HTERT RPE-1 (cell line): ENCODE measurements around the gene STAT5B.

Experiments
- in situ Hi-C: fragments of 300-500 bp; cut with MboI; formaldehyde crosslinking; loops from 4 replicates; pipeline ENCODE4 v1.14.3; 2020; ENCODE audit warnings: low sequenced_read_pairs

Gene STAT5B

DNA sequence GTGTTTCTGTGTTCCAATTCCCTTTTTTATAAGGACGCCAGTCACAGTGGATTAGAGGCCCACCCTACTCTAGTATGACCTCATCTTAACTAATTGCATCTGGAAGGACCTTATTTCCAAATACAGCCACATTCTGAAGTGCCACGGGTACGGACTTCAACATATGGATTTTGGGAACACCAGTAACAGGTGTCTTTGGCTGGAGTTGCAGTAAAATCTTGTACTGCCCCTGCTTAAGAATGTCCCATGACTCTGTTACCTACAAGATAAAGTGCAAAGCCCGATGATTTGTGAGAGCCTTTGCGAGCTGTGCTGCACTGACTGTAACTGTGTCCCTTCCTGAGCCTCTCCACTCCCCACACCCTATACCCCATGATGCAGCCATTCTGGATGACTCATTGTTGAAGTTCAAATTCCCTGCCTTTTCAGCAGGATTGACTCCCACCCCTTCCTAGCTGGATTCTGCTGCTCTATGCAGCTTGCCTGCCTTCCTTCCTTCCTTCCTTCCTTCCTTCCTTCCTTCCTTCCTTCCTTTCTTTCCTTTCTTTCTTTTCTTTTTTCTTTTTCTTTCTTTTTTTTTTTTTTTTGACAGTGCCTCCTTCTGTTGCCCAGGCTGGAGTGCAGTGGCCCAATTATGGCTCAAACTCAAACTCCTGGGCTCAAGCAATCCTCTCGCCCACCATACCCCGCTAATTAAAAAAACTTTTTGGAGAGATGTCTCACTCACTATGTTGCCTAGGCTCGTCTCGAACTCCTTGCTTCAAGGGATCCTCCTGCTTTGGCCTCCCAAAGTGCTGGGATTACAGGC, 93.1 kb downstream of the STAT5B start:
- in situ Hi-C loops: no loop called here

GRCh38 chr17:42181851-42182207, 94.4 kb downstream of the STAT5B start:
- in situ Hi-C loops: no loop called here

- in situ Hi-C loops: no loop called here
Observed at GRCh38 chr17:42180922-42181850, 95.0 kb downstream of the STAT5B start, which contains the start of gene KCNH4. Gene KCNH4 (minus strand): TSS chr17:42181142. CDS start chr17:42180945, 197 bp downstream.

- in situ Hi-C loops: no loop called here
Observed at GRCh38 chr17:42180411-42180921, 95.7 kb downstream of the STAT5B start.

DNA sequence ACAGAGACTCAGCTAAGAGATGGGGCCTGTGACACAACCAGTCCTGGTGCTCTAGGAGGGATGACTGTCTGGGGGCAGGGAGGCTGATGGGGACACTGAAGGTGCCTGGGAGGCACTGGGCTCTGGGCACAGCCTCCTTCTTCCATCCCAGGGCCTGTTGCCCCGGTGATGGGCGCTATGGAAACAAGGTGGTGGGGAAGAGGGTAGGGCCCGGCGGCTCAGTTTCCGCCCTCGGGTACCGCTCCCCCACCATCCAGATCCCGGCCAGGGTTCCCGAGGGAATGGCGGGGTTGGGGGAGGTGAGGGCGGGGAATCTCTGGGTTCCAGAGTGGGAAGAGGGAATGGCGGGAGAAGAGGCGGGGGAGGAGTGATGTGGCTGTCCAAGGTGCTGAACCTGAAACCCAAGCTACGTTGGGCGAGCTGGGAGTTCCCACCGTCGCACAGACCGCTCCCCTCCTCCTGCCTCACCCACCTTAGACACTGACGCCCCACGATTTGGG, 96.2 kb downstream of the STAT5B start:
- in situ Hi-C loops: no loop called here

- in situ Hi-C loops: no loop called here
Observed at GRCh38 chr17:42179335-42179734, 96.9 kb downstream of the STAT5B start.

- in situ Hi-C loops: no loop called here
Observed at GRCh38 chr17:42178817-42179216, 97.4 kb downstream of the STAT5B start.

DNA sequence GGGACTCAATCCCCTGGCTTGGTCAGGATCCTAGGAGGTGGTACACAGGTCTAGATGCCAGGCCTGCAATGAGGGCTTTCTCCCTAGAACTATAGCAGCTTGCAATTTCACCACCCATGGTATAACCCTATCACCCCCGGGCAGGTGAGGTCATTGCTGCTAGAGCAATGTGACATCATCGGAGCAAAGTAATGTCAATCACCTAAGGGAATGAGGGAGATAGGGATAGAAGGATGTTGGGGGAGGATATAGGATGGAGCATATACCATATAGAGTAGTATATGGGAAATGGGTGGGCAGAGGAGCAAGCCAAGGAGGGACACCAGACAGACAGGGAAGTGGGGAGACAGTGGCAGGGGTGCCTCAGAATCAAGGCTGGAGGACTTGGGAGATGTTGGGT, 98.5 kb downstream of the STAT5B start:
- in situ Hi-C loops: no loop called here

- in situ Hi-C loops: no loop called here
Observed at GRCh38 chr17:42174126-42174783, 101.9 kb downstream of the STAT5B start.

GRCh38 chr17:42171831-42172230, 104.4 kb downstream of the STAT5B start:
- in situ Hi-C loops: no loop called here

GRCh38 chr17:42169351-42169750, 106.8 kb downstream of the STAT5B start:
- in situ Hi-C loops: no loop called here

DNA sequence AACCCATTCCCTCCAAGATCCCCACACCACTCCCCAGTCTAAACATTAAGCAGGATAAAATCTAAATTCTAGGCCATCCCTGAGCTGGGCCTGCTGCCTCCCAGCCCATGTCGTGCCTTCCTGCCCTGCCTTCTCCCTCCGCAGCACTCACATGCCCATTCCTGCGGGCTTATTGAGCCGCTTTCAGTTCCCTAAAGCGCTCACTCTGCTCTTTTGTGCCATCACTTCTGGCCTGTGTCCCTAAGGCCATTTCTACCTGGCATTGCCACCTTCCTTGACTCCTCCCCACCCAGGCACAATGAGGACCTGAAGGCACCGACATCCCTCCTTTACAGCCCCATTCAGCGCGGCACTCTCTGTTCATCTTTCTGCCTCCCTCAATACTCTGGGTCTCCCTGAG, 108.4 kb downstream of the STAT5B start:
- in situ Hi-C loops: no loop called here

GRCh38 chr17:42166196-42166763, 109.9 kb downstream of the STAT5B start:
- in situ Hi-C loops: no loop called here

- in situ Hi-C loops: no loop called here
Observed at GRCh38 chr17:42165751-42166150, 110.4 kb downstream of the STAT5B start.

DNA sequence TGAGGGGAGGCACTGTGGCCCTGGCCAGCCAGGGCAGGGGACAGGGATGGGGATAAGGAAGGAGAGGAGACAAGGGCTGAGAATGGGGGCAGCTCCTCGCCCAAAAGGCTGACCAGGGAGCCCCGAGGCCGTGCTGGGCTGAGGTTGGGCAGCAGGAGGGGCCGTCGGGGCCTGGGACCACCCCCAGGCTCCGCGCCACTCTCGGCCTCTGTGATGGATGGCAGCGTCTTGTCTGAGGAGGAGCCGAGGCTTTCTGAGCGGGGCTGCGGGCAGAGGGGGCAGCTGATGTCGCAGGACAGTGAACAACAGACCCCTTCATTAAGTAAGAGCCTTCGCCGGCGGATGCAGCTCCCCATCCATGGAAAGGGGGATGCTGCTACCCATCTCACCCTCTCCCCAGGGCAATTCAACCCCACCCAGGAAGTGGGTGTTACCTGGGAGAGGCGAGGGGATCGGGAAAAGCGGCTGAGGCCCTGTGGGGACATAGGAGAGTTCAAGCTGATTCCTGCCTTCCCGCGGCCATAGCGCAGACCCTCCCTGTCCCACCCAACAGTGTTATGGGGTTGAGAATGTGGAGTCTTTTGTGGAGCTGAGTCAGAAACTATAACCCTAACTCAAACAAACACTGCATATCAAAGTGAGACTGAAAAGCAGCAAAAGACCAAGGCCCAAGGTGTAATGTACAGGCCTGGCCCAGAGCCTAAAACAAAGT, 112.3 kb downstream of the STAT5B start:
- in situ Hi-C loops: no loop called here

DNA sequence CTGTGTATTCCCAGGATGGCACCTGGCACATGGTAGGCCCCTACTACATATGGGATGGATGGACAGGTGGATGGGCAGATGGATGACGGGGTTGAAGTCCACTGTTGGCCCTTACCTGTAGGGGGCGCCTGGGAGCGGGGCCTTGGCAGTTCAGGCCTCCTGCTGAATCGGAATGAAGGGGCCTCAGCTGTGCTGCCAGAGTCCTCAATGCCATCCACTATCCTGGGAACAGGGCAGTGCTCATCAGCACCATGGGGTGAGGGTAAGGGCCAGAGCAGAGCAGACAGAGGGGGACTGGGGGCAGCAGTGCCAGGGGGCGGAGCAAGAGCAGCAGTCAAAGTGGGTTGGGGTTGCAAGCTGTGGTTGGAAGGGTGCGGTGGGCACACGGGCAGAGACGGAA, 113.1 kb downstream of the STAT5B start:
- in situ Hi-C loops: no loop called here

DNA sequence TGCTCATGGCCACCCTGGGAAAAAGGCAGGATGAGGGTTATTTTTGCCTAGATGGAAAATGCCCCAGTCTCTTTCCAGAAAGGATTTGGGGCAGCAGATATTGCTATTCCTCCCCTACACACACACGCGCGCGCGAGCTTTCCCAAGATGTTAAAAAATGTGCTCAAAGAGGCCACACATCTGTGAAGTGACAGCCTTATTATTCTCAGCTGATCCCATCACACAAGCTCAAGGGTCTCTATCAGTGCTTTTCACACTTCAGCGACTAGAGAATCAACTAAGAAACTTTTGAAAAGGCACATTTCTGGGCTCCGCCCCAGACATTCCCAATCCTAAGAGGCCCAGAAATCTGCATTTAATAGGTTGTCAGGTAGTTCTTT, 115.7 kb downstream of the STAT5B start:
- in situ Hi-C loops: no loop called here

DNA sequence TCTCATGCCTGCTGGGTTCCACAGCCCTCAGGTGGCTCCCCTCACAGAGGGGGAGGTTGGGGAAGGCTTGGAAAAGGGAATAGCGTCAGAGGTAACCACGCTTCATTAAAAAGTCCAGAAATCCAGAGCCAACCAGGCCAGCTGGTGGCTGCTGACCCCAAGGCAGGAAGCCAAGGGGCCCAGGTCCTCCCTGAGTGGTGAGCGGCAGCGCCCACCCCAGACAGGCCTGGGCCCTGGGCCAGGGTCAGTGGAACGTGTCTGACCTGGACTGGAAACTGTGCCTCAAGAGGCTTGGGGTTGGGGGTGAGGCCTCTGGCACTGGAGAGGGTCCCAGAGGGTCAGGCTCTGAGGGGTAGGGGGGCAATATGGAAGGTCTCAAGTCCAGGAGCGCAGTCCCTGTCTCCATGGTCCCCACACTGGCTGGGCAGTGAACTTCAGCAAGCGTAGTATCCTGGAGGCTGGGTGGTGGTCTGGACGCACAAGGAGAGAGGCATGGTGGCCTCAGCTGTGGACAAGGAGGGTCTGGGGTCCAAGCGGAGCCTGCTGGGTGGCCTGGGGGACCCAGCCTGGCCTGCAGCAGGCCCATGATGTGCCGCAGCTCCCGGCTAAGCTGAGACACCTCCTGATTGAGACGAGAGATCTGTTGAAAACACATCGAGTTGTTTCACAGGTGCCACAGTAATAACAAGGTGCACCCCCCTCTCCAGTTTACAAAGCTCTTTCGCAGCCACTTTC, 116.2 kb downstream of the STAT5B start:
- in situ Hi-C loops: no loop called here

GRCh38 chr17:42155614-42156045, 120.6 kb downstream of the STAT5B start:
- in situ Hi-C loops: no loop called here
